Activated naive CD8-positive, alpha-beta T cell treated with anti-CD3 and anti-CD28 coated beads, Interleukin-2, amount 50 U/mL, for 24 hours (primary cell): Measurements from ENCODE around the gene NARF.

Experiments used
- ATAC-seq: fragments of 150-1000 bp; cut with Tn5 transposase; one replicate; pipeline ENCODE4 v1.10.0; 2021
- DNase-seq: peaks from one replicate; pipeline ENCODE4 v3.0.0; 2021
- H3K27ac Mint-ChIP-seq: one replicate; pipeline ENCODE4 v1.8.0; 2021; ENCODE audit warnings: mild to moderate bottlenecking, mixed read lengths
- H3K27me3 Mint-ChIP-seq: one replicate; pipeline ENCODE4 v1.8.0; 2021; ENCODE audit warnings: mixed read lengths
- H3K36me3 Mint-ChIP-seq: one replicate; pipeline ENCODE4 v1.8.0; 2021; ENCODE audit warnings: low read depth, mixed read lengths
- H3K4me1 Mint-ChIP-seq: one replicate; pipeline ENCODE4 v1.8.0; 2021; ENCODE audit warnings: mixed read lengths
- H3K4me3 Mint-ChIP-seq: one replicate; pipeline ENCODE4 v1.8.0; 2021; ENCODE audit warnings: mild to moderate bottlenecking, moderate library complexity, mixed read lengths
- H3K9me3 Mint-ChIP-seq: one replicate; pipeline ENCODE4 v1.8.0; 2021; ENCODE audit warnings: mixed read lengths

The NARF gene

DNA sequence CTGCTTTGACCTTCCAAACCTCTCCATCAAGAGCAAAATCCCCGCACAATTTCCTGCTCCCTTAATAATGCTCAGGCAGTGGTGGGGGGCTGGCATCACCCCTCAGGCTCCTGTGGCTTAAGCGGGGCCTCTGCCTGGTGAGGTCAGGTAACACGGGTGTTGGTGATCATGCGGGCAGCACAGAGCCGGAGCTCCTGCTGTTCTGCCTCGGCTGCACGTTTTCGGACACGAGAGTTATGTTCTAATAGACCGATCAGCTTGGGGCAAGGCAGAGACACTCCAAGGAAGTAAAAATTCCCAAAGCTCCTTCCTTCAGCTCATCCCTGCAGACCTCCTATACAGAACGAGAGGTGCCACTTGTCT is 6.0 kb downstream of the NARF start:
- Mint-ChIP-seq H3K9me3 (no peaks in the 10 kb centered on the region), H3K4me1 (peaks cover 2% of the 10 kb centered on the region), H3K27ac (no peak overlapping the region), H3K27me3 (no peaks in the 10 kb centered on the region), H3K4me3 (no peak overlapping the region), H3K36me3 (peaks cover 17% of the 10 kb centered on the region)
- ATAC-seq = no peak
- no peak for DNase-seq

DNA sequence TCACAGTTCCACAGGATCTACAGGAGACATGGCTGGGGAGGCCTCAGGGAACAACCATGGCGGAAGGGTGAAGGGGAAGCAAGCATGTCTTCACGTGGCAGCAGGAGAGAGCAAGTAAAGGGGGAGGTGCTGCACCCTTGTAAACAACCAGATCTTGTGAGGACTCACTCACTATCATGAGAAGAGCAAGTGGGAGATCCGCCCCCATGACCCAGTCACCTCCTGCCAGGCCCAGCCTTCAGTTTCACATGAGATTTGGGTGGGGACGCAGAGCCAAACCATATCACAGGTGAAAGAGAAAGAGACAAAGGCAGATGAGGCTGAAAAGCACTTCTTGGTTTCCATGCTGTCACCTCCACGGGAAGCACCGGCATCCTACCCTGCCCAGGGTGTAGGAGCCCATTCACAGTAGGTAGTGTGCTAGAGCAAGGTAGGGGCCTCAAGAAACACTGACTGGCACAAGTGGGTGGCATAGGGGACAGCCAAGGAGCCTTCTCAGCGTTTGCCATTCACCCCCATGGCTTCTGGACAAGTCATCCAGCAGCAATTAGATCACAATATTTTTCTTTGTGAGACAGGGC is 6.6 kb downstream of the NARF start:
- DNase-seq (no peak), ATAC-seq (no peak)
- Mint-ChIP-seq H3K36me3 (peaks cover 20% of the 10 kb centered on the region), H3K9me3 (no peaks in the 10 kb centered on the region), H3K4me1 (no peaks in the 10 kb centered on the region), H3K4me3 (no peak overlapping the region), H3K27me3 (no peaks in the 10 kb centered on the region), H3K27ac (no peak overlapping the region)

DNA sequence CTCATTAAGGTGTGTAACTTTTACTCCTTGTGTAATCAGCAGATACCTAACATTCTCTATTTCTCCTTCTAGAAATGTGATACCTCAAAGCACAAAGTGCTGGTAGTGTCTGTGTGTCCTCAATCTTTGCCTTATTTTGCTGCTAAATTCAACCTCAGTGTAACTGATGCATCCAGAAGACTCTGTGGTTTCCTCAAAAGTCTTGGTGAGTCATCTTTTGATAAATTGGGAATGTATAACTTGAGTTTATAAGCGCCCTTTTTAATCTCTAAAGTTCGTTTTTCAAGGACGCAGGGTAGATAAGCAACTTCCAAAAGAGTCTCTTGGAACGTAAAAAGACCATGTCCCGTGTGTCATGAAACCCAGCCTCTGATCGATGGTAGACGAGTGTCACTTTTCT is 10.2 kb downstream of the NARF start:
- DNase-seq (no peak), ATAC-seq (no peak)
- Mint-ChIP-seq H3K36me3 (peaks cover 19% of the 10 kb centered on the region), H3K9me3 (no peaks in the 10 kb centered on the region), H3K27me3 (no peaks in the 10 kb centered on the region), H3K4me1 (no peaks in the 10 kb centered on the region), H3K27ac (peak overlapping the region; percentile 12), H3K4me3 (no peak overlapping the region)

DNA sequence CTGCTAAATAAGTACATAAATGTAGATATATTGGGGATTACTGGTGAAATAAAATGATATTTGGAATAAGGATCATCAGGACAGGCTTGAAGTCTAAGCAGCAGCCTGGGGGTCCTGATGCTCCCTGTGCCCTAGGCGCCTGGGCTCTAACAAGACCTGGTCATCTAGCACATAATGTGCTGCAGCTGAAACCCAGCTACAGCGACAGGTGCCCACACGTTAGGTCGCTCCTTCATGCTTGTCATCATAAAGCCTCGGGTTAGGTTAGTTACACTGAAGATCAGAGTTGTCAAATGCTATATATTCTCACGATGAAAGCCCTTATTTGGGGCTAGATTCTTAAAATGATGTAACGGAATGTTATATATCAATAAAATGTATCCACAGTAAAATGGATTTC is 11.5 kb downstream of the NARF start:
- DNase-seq (no peak), ATAC-seq (no peak)
- no peaks in the 10 kb centered on the region for H3K27me3 Mint-ChIP-seq
- no peak overlapping the region for H3K27ac Mint-ChIP-seq
- no peaks in the 10 kb centered on the region for H3K4me1 Mint-ChIP-seq
- H3K9me3 Mint-ChIP-seq = no peaks in the 10 kb centered on the region
- no peak overlapping the region for H3K4me3 Mint-ChIP-seq
- H3K36me3 Mint-ChIP-seq = peaks cover 16% of the 10 kb centered on the region

DNA sequence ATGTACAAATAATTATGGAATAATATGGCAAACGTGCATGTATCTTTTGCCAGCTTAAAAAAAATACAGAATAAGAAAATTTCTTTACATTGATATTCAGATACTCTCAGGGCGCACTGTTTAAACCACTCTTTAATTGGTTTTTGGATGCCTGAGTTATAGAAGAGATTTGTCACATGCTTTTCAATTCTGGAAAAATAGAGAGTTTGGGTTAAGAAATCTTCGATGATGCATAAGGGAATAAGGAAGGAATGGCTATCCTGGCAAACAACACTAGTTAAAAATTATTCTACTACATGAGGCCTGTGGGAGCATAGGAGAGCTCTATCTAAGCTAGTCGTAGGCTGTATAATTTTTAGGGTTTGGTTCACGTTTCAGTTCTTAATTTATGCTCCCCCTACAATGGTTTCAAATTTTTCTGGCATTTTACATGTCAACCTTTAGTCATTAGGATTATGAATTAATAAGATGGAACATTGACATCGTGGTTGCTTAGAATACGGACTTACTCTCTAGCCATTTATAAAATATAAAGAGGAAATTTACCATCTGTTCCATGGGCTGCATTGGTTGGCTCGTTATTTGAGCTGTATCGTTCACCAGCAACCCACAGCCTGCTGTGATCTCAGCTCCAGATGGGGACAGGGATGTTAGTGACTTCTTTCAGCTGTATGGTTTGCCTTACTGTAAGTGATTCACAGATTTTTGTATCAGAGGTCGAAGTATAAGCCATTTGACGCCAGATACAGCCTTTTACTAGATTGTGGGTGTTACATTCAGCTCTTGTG is 15.9 kb downstream of the NARF start:
- Mint-ChIP-seq H3K9me3 (no peaks in the 10 kb centered on the region), H3K27ac (no peak overlapping the region), H3K36me3 (peaks cover 10% of the 10 kb centered on the region), H3K4me1 (peaks cover 3% of the 10 kb centered on the region), H3K27me3 (no peaks in the 10 kb centered on the region), H3K4me3 (no peak overlapping the region)
- no peak for DNase-seq
- ATAC-seq = no peak

DNA sequence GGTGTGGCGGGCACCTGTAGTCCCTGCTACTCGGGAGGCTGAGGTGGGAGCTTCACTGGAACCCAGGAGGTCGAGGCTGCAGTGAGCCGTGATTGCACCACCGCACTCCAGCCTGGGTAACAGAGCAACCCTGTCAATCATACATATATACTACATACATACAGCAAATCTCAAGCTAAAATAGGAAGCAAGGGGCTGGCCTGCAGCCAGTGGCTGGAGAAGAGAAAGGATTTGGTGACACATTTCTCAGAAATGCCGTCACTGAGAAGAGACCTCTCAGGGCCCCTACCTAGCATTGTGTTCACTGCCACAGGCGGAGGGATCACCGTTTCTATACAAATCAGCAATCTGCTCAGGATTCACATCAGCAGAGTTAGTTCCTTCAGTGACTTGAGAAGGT is 16.9 kb downstream of the NARF start:
- Mint-ChIP-seq H3K36me3 (peaks cover 7% of the 10 kb centered on the region), H3K4me1 (peaks cover 3% of the 10 kb centered on the region), H3K9me3 (no peaks in the 10 kb centered on the region), H3K4me3 (no peak overlapping the region), H3K27me3 (no peaks in the 10 kb centered on the region), H3K27ac (no peak overlapping the region)
- no peak for DNase-seq
- no peak for ATAC-seq

DNA sequence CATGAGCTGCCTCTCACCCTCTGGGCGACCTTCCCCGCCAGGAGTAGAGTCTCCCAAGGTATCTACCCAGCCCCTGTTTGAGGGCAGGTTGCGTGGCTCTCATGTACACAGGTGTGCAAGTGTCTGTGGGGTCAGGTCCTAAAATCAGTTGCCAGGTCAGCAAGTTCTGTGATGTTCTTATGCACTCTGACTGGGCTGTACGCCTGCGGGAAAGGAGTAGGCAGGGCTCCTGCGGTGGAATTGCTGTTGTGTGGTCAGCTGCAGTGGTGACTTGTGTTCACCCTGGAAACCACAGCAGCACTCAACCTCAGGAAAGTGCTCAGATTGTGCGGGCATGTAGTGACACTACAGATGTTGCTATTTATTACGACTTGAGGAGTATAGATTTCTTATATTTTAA is 19.4 kb downstream of the NARF start:
- H3K4me1 Mint-ChIP-seq = peaks cover 3% of the 10 kb centered on the region

DNA sequence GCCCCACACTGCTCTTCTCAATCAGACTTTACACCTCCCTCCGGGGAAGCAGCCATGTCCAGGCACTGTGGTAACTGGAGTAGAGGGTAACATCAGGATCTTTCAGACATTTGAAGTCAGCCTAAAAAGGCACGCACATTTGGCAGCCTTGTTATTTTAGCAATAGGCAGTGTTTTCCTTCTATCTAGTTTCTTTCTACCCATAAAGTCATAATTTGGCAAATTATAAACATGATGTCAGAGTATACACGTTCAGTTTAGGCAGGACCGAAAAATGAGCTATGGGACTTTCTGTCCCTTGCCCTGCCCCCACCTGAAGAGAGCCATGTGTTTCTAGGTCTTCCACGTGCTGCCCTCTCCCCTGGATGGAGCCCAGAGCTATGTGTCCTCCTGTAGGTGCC is 21.1 kb downstream of the NARF start:
- Mint-ChIP-seq H3K9me3 (no peaks in the 10 kb centered on the region), H3K36me3 (peaks cover 5% of the 10 kb centered on the region), H3K27ac (no peak overlapping the region), H3K4me3 (no peak overlapping the region), H3K27me3 (no peaks in the 10 kb centered on the region), H3K4me1 (peaks cover 3% of the 10 kb centered on the region)
- ATAC-seq (no peak), DNase-seq (no peak)

More for the DNA sequence above, 19.4 kb downstream of the NARF start:
- Mint-ChIP-seq H3K27me3 (no peaks in the 10 kb centered on the region), H3K9me3 (no peaks in the 10 kb centered on the region), H3K36me3 (peaks cover 3% of the 10 kb centered on the region), H3K4me3 (no peak overlapping the region), H3K27ac (no peak overlapping the region)
- ATAC-seq (no peak), DNase-seq (no peak)

DNA sequence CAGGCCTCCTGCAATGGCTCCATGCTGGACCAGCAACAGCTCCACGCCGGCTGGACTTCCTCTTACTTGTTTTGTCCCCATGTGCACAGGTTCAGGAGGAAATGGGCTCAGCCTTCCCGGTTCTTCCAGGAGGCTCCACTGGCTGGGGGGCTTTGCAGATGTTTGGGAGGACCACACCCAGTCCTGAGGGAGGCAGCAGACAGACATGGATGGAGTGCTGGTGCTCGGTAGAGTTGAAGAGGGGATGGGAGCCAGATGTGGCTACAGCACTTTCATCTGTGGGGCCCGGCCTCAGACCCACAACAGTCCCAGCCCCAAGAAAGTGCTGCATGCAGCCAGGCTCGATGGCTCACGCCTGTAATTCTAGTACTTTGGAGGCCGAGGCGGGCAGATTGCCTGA is 21.8 kb downstream of the NARF start:
- Mint-ChIP-seq H3K27me3 (no peaks in the 10 kb centered on the region), H3K4me3 (no peak overlapping the region), H3K9me3 (no peaks in the 10 kb centered on the region), H3K36me3 (peaks cover 10% of the 10 kb centered on the region), H3K27ac (no peak overlapping the region), H3K4me1 (peaks cover 3% of the 10 kb centered on the region)
- ATAC-seq (no peak), DNase-seq (no peak)

DNA sequence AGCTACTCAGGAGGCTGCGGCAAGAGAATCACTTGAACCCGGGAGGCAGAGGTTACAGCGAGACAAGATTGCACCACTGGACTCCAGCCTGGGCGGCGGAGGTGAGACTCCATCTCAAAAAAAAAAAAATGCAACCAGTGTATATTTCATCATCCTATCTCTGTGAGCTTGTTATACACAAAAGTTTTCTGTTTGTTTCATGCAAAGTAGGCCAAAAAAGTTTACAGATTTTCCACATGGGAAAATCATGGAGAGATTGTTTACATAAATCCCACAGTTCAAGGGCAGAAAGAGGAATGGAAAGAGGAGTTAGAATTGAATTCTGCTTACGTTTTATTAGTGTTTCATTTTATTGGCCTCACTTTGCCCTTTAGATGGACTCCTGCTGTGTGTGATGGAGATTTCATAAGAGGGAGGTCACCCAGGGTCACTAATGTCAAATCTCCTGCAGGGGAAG is 24.7 kb downstream of the NARF start:
- Mint-ChIP-seq H3K9me3 (no peaks in the 10 kb centered on the region), H3K4me1 (peaks cover 3% of the 10 kb centered on the region), H3K36me3 (peaks cover 7% of the 10 kb centered on the region), H3K27ac (no peak overlapping the region), H3K4me3 (no peak overlapping the region), H3K27me3 (no peaks in the 10 kb centered on the region)
- DNase-seq (no peak), ATAC-seq (no peak)

DNA sequence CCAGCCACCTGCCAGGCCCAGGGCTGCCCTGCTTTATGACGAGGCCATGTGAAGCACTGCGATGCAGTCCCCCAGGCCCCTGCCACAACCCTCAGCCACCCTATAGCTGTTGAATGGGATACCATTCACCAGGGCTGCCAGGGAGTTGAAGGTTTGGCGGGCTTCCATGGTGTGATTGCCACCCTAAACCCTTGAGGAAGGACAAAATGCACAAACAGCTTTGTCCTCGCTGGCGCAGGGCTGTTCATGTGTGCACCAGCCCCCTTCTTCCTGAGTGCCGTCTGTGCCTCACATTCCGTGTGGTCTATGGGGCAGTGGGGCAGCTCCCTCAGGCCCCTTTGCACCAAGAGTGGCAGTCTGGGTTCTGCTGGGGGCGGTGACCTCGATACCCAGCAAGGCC is 25.3 kb downstream of the NARF start:
- H3K4me3 Mint-ChIP-seq = no peak overlapping the region
- H3K27me3 Mint-ChIP-seq = no peaks in the 10 kb centered on the region
- no peak overlapping the region for H3K27ac Mint-ChIP-seq
- H3K9me3 Mint-ChIP-seq = no peaks in the 10 kb centered on the region
- peaks cover 3% of the 10 kb centered on the region for H3K4me1 Mint-ChIP-seq
- no peak for ATAC-seq
- peaks cover 10% of the 10 kb centered on the region for H3K36me3 Mint-ChIP-seq
- no peak for DNase-seq

DNA sequence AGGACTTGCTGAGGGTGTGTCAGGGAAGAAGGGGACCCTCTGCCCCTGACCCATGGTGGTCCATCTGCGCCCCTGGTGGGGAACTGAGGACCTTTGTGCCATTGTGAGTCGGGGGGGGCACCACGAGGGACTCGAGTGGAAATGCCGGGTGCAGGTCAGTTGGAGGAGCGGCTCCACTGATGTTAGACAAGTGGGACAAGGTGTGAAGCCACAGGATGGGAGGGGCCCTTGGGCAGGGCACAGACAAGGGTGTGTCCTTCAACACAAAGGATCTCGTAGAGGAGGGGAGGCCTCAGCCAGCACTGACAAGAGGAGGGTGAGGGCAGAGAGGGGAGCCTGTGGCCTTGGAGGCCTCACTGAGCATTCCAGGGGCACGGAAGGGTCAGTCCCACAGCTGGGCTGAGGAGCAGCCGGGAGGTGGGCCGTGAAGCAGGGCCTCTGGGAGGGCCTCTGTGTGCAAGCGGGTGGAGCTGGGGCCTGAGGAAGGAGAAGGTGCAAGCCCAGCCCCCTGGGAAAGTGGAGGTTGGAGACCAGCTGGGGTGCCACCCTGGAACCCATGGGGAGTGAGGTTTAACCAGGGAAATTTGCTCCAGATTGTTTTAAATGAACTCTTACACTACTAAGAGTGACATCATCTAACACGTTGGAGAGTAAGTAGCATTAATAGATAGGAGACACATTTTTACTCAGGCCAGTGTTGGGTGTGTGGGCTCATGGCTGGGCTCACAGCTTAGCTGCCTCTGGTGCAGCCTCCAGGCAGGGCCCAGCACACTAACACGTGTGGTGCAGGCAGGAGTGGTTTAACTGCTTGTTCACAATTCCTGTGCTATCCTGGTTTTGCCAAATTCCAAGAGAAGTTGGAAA is 27.9 kb downstream of the NARF start:
- ATAC-seq (peak; percentile 18), DNase-seq (no peak)
- H3K4me1 Mint-ChIP-seq = peaks cover 3% of the 10 kb centered on the region
- H3K27ac Mint-ChIP-seq = no peak overlapping the region
- H3K4me3 Mint-ChIP-seq = no peak overlapping the region
- H3K36me3 Mint-ChIP-seq = peaks cover 10% of the 10 kb centered on the region
- H3K9me3 Mint-ChIP-seq = no peaks in the 10 kb centered on the region
- no peaks in the 10 kb centered on the region for H3K27me3 Mint-ChIP-seq

DNA sequence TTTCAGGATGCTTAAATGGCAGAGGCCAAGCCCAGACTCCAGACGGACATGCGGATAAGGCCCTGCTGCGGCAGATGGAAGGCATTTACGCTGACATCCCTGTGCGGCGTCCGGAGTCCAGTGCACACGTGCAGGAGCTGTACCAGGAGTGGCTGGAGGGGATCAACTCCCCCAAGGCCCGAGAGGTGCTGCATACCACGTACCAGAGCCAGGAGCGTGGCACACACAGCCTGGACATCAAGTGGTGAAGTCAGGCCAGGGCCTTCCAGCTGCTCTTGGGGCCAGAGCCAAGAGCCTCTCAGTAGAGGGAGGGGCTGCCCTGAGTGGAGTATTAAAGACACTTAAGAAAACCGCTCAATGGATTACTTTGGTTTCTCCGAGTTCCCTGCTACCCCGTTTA is 29.4 kb downstream of the NARF start:
- ATAC-seq = no peak
- peaks cover 10% of the 10 kb centered on the region for H3K36me3 Mint-ChIP-seq
- H3K27ac Mint-ChIP-seq = no peak overlapping the region

DNA sequence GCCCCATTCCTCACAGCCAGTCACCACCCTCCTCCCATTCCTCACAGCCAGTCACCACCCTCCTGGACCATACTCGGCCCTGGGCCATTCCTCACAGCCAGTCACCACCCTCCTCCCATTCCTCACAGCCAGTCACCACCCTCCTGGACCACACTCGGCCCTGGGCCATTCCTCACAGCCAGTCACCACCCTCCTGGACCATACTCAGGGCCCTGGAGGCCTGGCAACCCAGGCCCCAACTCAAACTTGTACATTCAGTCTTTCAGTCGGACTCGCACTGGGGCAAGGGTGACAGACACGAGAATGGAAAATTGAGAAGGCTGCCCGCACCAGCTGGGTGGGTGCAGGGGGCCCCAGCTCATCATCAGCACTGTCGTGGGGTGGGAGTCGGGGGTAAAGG is 30.6 kb downstream of the NARF start:
- Mint-ChIP-seq H3K9me3 (no peaks in the 10 kb centered on the region), H3K36me3 (peaks cover 7% of the 10 kb centered on the region), H3K4me3 (no peak overlapping the region), H3K27ac (no peak overlapping the region), H3K27me3 (no peaks in the 10 kb centered on the region), H3K4me1 (peaks cover 3% of the 10 kb centered on the region)
- ATAC-seq (no peak), DNase-seq (no peak)

More for the DNA sequence above, 29.4 kb downstream of the NARF start:
- Mint-ChIP-seq H3K4me1 (peaks cover 3% of the 10 kb centered on the region), H3K27me3 (no peaks in the 10 kb centered on the region), H3K4me3 (no peak overlapping the region), H3K9me3 (no peaks in the 10 kb centered on the region)
- no peak for DNase-seq
